A673 (cell line): ENCODE results near the gene CEP126. TPM values are rescaled to one million over a fixed set of nuclear protein-coding genes. Genes with fewer than 3 reads are reported as not detected.

Source experiments
- BruUV-seq: library from RNA; stranded (reverse); fragments of 400-500 nt; replicated peaks from 2 replicates; lab custom pipeline; 2021; lab: Mats Ljungman, UMichigan
- CTCF ChIA-PET: fragments of 300-600 bp; sonication (Branson Sonifier 250); formaldehyde crosslinking; loops from one replicate; lab custom pipeline; 2022; ENCODE audit warnings: antibody characterized with exemption; lab: Charles Lee
- POLR2A ChIA-PET: fragments of 300-600 bp; sonication (Branson Sonifier 250); formaldehyde crosslinking; loops from one replicate; lab custom pipeline; 2022; ENCODE audit warnings: antibody characterized with exemption; ENCODE audit not compliant: low non-redundant PET; lab: Charles Lee
- DNase-seq: peaks from one replicate; pipeline ENCODE4 v3.0.0-alpha.2; 2015; ENCODE audit warnings: low spot score
- H3K27ac ChIP-seq: fragments of 200-600 bp; sonication (generic); 2 replicates; pipeline ENCODE4 v1.5.1; 2016; ENCODE audit warnings: mixed run types, low read depth, mild to moderate bottlenecking, mixed read lengths, antibody characterized with exemption, low read length; ENCODE audit not compliant: poor library complexity, severe bottlenecking
- H3K27me3 ChIP-seq: fragments of 200-600 bp; sonication (generic); replicated peaks from 2 replicates; pipeline ENCODE4 v1.6.1; 2017; ENCODE audit warnings: mixed run types, low read depth, mild to moderate bottlenecking, mixed read lengths, antibody characterized with exemption, low read length; ENCODE audit not compliant: insufficient read depth, poor library complexity
- H3K36me3 ChIP-seq: fragments of 200-600 bp; sonication (generic); 2 replicates; pipeline ENCODE4 v1.6.1; 2016; ENCODE audit warnings: mixed run types, mild to moderate bottlenecking, mixed read lengths, antibody characterized with exemption, low read length; ENCODE audit not compliant: insufficient read depth, poor library complexity, severe bottlenecking
- H3K4me1 ChIP-seq: fragments of 200-600 bp; sonication (generic); 2 replicates; pipeline ENCODE4 v1.6.1; 2017; ENCODE audit warnings: mixed run types, mild to moderate bottlenecking, mixed read lengths, antibody characterized with exemption, low read length; ENCODE audit not compliant: insufficient read depth, poor library complexity, severe bottlenecking
- H3K4me3 ChIP-seq: fragments of 200-600 bp; sonication (generic); 2 replicates; pipeline ENCODE4 v1.5.1; 2016; ENCODE audit warnings: low read depth, mixed run types, mild to moderate bottlenecking, mixed read lengths, low read length; ENCODE audit not compliant: poor library complexity, severe bottlenecking
- H3K9me3 ChIP-seq: fragments of 200-600 bp; sonication (generic); 2 replicates; pipeline ENCODE4 v1.6.1; 2016; ENCODE audit warnings: mixed run types, low read depth, mild to moderate bottlenecking, mixed read lengths, antibody characterized with exemption, low read length; ENCODE audit not compliant: poor library complexity, severe bottlenecking
- EZH2 ChIP-seq: fragments of 200-600 bp; sonication (generic); IDR thresholded peaks from 2 replicates; pipeline ENCODE4 v1.6.1; 2017; ENCODE audit warnings: borderline replicate concordance, low read depth, mild to moderate bottlenecking, mixed read lengths, antibody characterized with exemption, low read length; ENCODE audit not compliant: poor library complexity, severe bottlenecking
- intact Hi-C: fragments of 100-400 bp; cut with micrococcal nuclease; formaldehyde crosslinking; loops from one replicate; pipeline ENCODE4 v1.10.0; 2022; ENCODE audit not compliant: unreplicated experiment
- total RNA-seq: library from RNA; stranded (reverse); gene quantifications from 2 replicates; pipeline ENCODE4 v1.2.3, GENCODE V29; 2021
- TF ChIP-seq, protein P1 (sequence below): fragments of 300-800, 200-600 bp; sonication (generic); conservative IDR thresholded peaks from 2 replicates; pipeline ENCODE4 v1.5.1; 2017; ENCODE audit warnings: low read depth, mild to moderate bottlenecking, antibody characterized with exemption, low read length, moderate library complexity, mixed read lengths

CEP126 gene
- total RNA-seq, 1 experiment from 2014 or later, result 2.3 TPM

DNA sequence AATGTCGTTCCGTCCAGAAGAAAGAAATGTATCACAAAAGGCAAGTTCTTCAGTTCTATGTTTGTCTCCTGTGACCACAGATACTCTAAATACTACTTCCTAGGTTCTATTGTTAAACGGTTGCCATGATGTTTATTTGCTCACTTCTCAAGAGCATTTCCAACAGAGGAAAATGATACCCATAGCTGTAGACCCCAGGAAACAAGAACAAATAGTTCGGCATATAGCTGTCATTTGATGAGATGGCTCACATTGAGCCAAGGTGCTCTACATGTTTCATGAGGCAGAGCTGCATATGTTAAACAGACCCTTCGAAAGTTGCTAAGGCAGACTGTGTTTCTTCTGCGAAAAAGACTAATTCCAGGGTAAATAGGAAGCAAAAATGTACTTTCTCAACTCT lies 16.9 kb downstream of the CEP126 start:
- Histone ChIP-seq H3K4me1 (no peaks in the 10 kb centered on the region), H3K4me3 (no peak overlapping the region), H3K27ac (no peak overlapping the region), H3K9me3 (no peaks in the 10 kb centered on the region), H3K36me3 (no peaks in the 10 kb centered on the region), H3K27me3 (no peaks in the 10 kb centered on the region)
- no peak for DNase-seq
- intact Hi-C loops, result no loop called here
- no TSS peak for BruUV-seq
- ChIA-PET CTCF (interaction anchor here (1.0 kb wide), 1 partner anchor 76 kb away, joined by 3 read pairs; no protein-coding TSS in a partner anchor), POLR2A (no interaction called here)
- TF ChIP-seq EZH2, result no peak
- TF ChIP-seq, protein P1, sequence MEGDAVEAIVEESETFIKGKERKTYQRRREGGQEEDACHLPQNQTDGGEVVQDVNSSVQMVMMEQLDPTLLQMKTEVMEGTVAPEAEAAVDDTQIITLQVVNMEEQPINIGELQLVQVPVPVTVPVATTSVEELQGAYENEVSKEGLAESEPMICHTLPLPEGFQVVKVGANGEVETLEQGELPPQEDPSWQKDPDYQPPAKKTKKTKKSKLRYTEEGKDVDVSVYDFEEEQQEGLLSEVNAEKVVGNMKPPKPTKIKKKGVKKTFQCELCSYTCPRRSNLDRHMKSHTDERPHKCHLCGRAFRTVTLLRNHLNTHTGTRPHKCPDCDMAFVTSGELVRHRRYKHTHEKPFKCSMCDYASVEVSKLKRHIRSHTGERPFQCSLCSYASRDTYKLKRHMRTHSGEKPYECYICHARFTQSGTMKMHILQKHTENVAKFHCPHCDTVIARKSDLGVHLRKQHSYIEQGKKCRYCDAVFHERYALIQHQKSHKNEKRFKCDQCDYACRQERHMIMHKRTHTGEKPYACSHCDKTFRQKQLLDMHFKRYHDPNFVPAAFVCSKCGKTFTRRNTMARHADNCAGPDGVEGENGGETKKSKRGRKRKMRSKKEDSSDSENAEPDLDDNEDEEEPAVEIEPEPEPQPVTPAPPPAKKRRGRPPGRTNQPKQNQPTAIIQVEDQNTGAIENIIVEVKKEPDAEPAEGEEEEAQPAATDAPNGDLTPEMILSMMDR, result no peak

- Histone ChIP-seq H3K4me1 (no peaks in the 10 kb centered on the region), H3K27me3 (no peaks in the 10 kb centered on the region), H3K27ac (no peak overlapping the region), H3K4me3 (no peak overlapping the region), H3K36me3 (no peaks in the 10 kb centered on the region), H3K9me3 (no peaks in the 10 kb centered on the region)
- no peak for DNase-seq
- BruUV-seq, result no TSS peak
- CTCF ChIA-PET, result no interaction called here
- TF ChIP-seq EZH2, result no peak
- TF ChIP-seq, protein P1, result no peak
- POLR2A ChIA-PET, result no interaction called here
- intact Hi-C loops, result no loop called here
Measured at GRCh38 chr11:101940901-101941520, 26.2 kb downstream of the CEP126 start.

DNA sequence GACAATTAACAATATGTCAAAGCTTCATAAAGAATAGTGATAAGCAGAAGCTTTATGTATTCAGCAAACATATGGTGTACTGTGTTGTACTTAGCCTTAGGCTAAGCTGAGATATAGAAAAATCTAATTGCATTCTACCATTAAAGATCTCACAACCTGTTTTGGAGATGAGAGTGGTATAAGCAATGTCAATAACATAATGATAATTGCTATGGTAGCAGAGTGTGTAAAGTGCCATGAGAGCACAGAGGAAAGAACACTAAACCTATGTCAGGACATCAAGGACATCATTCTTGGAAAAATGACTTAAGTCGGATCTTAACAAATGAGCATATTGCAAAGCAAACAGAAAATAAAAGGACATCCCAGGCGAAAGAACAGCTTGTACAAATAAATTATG lies 30.1 kb downstream of the CEP126 start:
- no peaks in the 10 kb centered on the region for H3K36me3 ChIP-seq
- intact Hi-C loops, result no loop called here
- no peak for DNase-seq
- ChIA-PET POLR2A (no interaction called here), CTCF (no interaction called here)
- no peak overlapping the region for H3K27ac ChIP-seq
- TF ChIP-seq, protein P1, result no peak
- TF ChIP-seq EZH2, result no peak
- H3K9me3 ChIP-seq, result no peaks in the 10 kb centered on the region
- no peaks in the 10 kb centered on the region for H3K27me3 ChIP-seq
- BruUV-seq, result no TSS peak
- H3K4me1 ChIP-seq, result no peaks in the 10 kb centered on the region
- no peak overlapping the region for H3K4me3 ChIP-seq
